PFSK-1 (cell line): ENCODE data around the gene WWC1.

Experiments
- SIN3A ChIP-seq: IDR thresholded peaks from 2 replicates; pipeline ENCODE4 v1.6.1; 2012; ENCODE audit warnings: mild to moderate bottlenecking, low read length, moderate library complexity, borderline replicate concordance; ENCODE audit not compliant: insufficient read depth
- TAF1 ChIP-seq: IDR thresholded peaks from 2 replicates; pipeline ENCODE4 v1.6.1; 2012; ENCODE audit warnings: low read length, control low read depth, borderline replicate concordance; ENCODE audit not compliant: insufficient read depth
- TF ChIP-seq, protein P1 (sequence below), 2 experiments: IDR thresholded peaks; 2 replicates each; pipeline versions ENCODE4 v1.6.1 to v1.8.0; 2011 to 2012; ENCODE audit warnings: low read depth in 2 of 2, low read length in 2 of 2, control low read depth in 1 of 2, inconsistent platforms in 1 of 2, mild to moderate bottlenecking in 1 of 2, moderate library complexity in 1 of 2; ENCODE audit not compliant: insufficient read depth in 1 of 2

DNA sequence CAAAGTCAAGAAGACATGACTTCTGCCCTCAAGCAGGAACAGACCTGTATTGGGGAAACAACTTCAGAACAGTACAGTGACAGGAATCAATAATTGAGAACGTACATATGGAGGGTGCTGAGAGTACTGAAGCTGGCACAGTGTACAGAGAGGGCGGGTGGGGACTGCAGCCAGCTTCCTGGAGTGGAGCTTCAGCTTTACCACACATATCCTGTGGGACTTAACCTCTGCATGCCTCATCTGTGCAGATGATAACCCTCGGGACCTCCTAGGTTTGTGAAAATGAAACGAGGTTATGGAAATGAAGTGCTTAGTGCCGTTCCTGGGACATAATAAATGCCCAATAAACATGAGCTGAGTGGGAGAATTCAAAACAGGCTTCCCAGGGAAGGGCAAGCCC is 172.8 kb downstream of the WWC1 start:
- no peak for TF ChIP-seq SIN3A
- TF ChIP-seq, protein P1, sequence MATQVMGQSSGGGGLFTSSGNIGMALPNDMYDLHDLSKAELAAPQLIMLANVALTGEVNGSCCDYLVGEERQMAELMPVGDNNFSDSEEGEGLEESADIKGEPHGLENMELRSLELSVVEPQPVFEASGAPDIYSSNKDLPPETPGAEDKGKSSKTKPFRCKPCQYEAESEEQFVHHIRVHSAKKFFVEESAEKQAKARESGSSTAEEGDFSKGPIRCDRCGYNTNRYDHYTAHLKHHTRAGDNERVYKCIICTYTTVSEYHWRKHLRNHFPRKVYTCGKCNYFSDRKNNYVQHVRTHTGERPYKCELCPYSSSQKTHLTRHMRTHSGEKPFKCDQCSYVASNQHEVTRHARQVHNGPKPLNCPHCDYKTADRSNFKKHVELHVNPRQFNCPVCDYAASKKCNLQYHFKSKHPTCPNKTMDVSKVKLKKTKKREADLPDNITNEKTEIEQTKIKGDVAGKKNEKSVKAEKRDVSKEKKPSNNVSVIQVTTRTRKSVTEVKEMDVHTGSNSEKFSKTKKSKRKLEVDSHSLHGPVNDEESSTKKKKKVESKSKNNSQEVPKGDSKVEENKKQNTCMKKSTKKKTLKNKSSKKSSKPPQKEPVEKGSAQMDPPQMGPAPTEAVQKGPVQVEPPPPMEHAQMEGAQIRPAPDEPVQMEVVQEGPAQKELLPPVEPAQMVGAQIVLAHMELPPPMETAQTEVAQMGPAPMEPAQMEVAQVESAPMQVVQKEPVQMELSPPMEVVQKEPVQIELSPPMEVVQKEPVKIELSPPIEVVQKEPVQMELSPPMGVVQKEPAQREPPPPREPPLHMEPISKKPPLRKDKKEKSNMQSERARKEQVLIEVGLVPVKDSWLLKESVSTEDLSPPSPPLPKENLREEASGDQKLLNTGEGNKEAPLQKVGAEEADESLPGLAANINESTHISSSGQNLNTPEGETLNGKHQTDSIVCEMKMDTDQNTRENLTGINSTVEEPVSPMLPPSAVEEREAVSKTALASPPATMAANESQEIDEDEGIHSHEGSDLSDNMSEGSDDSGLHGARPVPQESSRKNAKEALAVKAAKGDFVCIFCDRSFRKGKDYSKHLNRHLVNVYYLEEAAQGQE (IDR thresholded peaks at IDR 0.05; ENCODE audit: insufficient read depth in 1 of 2, low read depth in 2 of 2, low read length in 2 of 2), result no peak
- TF ChIP-seq TAF1, result no peak
